Loucy (cell line): ENCODE measurements around the gene DOC2B.

Experiments
- H2AFZ ChIP-seq: fragments of 200-600 bp; sonication (generic); 2 replicates; pipeline ENCODE4 v1.6.0; 2016; ENCODE audit warnings: antibody characterized with exemption, mild to moderate bottlenecking, low read length, moderate library complexity
- H3F3A ChIP-seq: fragments of 200-600 bp; 2 replicates; pipeline ENCODE4 v1.6.0; 2016; ENCODE audit warnings: antibody characterized with exemption, low read depth, mild to moderate bottlenecking
- H3K27me3 ChIP-seq: fragments of 200-600 bp; sonication (generic); 2 replicates; pipeline ENCODE4 v1.6.1; 2014; ENCODE audit warnings: low read length, mild to moderate bottlenecking; ENCODE audit not compliant: insufficient read depth, poor library complexity, severe bottlenecking
- H3K36me3 ChIP-seq: fragments of 200-600 bp; sonication (generic); 2 replicates; pipeline ENCODE4 v1.6.1; 2016; ENCODE audit warnings: low read length; ENCODE audit not compliant: insufficient read depth
- H3K4me1 ChIP-seq: fragments of 200-600 bp; sonication (generic); 2 replicates; pipeline ENCODE4 v1.5.1; 2014; ENCODE audit warnings: low read length, mild to moderate bottlenecking; ENCODE audit not compliant: insufficient read depth, poor library complexity, severe bottlenecking
- H3K4me2 ChIP-seq: fragments of 200-600 bp; sonication (generic); 2 replicates; pipeline ENCODE4 v1.6.0; 2014; ENCODE audit warnings: antibody characterized with exemption, low read length, low read depth, mild to moderate bottlenecking; ENCODE audit not compliant: poor library complexity, severe bottlenecking
- H3K4me3 ChIP-seq: fragments of 200-600 bp; sonication (generic); 2 replicates; pipeline ENCODE4 v1.5.1; 2014; ENCODE audit warnings: low read length, mild to moderate bottlenecking, mixed read lengths; ENCODE audit not compliant: poor library complexity, severe bottlenecking
- H3K79me2 ChIP-seq: fragments of 200-600 bp; sonication (generic); 2 replicates; pipeline ENCODE4 v1.6.1; 2014; ENCODE audit warnings: low read length; ENCODE audit not compliant: insufficient read depth
- H3K9ac ChIP-seq: fragments of 200-600 bp; sonication (generic); 2 replicates; pipeline ENCODE4 v1.6.0; 2014; ENCODE audit warnings: mild to moderate bottlenecking, low read depth, low read length, moderate library complexity; ENCODE audit not compliant: poor library complexity, severe bottlenecking
- H3K9me2 ChIP-seq: fragments of 200-600 bp; sonication (generic); replicated peaks from 2 replicates; pipeline ENCODE4 v1.6.1; 2016; ENCODE audit warnings: low read depth, low read length, mixed read lengths
- H3K9me3 ChIP-seq: fragments of 200-600 bp; sonication (generic); 2 replicates; pipeline ENCODE4 v1.6.1; 2014; ENCODE audit warnings: mild to moderate bottlenecking, antibody characterized with exemption, low read length, low read depth; ENCODE audit not compliant: insufficient read depth
- H4K20me1 ChIP-seq: fragments of 200-600 bp; sonication (generic); 2 replicates; pipeline ENCODE4 v1.6.0; 2014; ENCODE audit warnings: antibody characterized with exemption, low read length, mild to moderate bottlenecking; ENCODE audit not compliant: insufficient read depth, poor library complexity, severe bottlenecking
- CTCF ChIP-seq: fragments of 200-600 bp; sonication (generic); conservative IDR thresholded peaks from 2 replicates; pipeline ENCODE4 v1.5.1; 2014; ENCODE audit warnings: mild to moderate bottlenecking, antibody characterized with exemption, low read length
- EZH2phosphoT487 ChIP-seq: fragments of 200-600 bp; IDR thresholded peaks from 2 replicates; pipeline ENCODE4 v1.6.1; 2018; ENCODE audit warnings: antibody characterized with exemption, mild to moderate bottlenecking, moderate library complexity, borderline replicate concordance

The DOC2B gene

GRCh38 chr17:164303-165235, 16.9 kb downstream of the DOC2B start:
- TF ChIP-seq CTCF (peak; percentile 72), EZH2phosphoT487 (no peak)
- Histone ChIP-seq H3K4me2 (no peak overlapping the region), H3K9me3 (peaks cover 4% of the 10 kb centered on the region; the same call in 1 of the 2 replicates), H3K79me2 (no peaks in the 10 kb centered on the region), H2AFZ (no peak overlapping the region), H3K27me3 (no peaks in the 10 kb centered on the region), H3F3A (no peaks in the 10 kb centered on the region), H3K9ac (no peak overlapping the region), H3K4me1 (no peaks in the 10 kb centered on the region), H3K9me2 (no peaks in the 10 kb centered on the region), H3K36me3 (no peaks in the 10 kb centered on the region), H4K20me1 (no peaks in the 10 kb centered on the region), H3K4me3 (no peak overlapping the region)

GRCh38 chr17:163514-164098, 17.8 kb downstream of the DOC2B start:
- Histone ChIP-seq H2AFZ (no peak overlapping the region), H3K4me1 (no peaks in the 10 kb centered on the region), H3K36me3 (no peaks in the 10 kb centered on the region), H4K20me1 (no peaks in the 10 kb centered on the region), H3K9me3 (peaks cover 4% of the 10 kb centered on the region; the same call in 1 of the 2 replicates), H3F3A (no peaks in the 10 kb centered on the region), H3K4me2 (no peak overlapping the region), H3K27me3 (no peaks in the 10 kb centered on the region), H3K9ac (no peak overlapping the region), H3K4me3 (no peak overlapping the region), H3K9me2 (no peaks in the 10 kb centered on the region), H3K79me2 (no peaks in the 10 kb centered on the region)
- TF ChIP-seq CTCF (no peak), EZH2phosphoT487 (no peak)

GRCh38 chr17:162689-163088, 18.8 kb downstream of the DOC2B start:
- no peaks in the 10 kb centered on the region for H4K20me1 ChIP-seq
- H3K9ac ChIP-seq, result no peak overlapping the region
- H2AFZ ChIP-seq, result no peak overlapping the region
- no peaks in the 10 kb centered on the region for H3K36me3 ChIP-seq
- no peaks in the 10 kb centered on the region for H3K9me2 ChIP-seq
- peaks cover 4% of the 10 kb centered on the region; the same call in 1 of the 2 replicates for H3K9me3 ChIP-seq
- H3K4me2 ChIP-seq, result no peak overlapping the region
- H3F3A ChIP-seq, result no peaks in the 10 kb centered on the region
- TF ChIP-seq CTCF, result no peak
- H3K27me3 ChIP-seq, result no peaks in the 10 kb centered on the region
- no peaks in the 10 kb centered on the region for H3K79me2 ChIP-seq
- no peaks in the 10 kb centered on the region for H3K4me1 ChIP-seq
- H3K4me3 ChIP-seq, result no peak overlapping the region
